GM12872 (cell line): ENCODE measurements around the gene PTPRG.

Source experiments
- CTCF ChIP-seq: IDR thresholded peaks from 3 replicates; pipeline ENCODE4 v1.5.1; 2011; ENCODE audit warnings: low read depth, mild to moderate bottlenecking, low read length, moderate library complexity; ENCODE audit not compliant: insufficient read depth

The PTPRG gene

GRCh38 chr3:61810953-61811497 is 249.7 kb downstream of the PTPRG start:
- no peak for TF ChIP-seq CTCF

DNA sequence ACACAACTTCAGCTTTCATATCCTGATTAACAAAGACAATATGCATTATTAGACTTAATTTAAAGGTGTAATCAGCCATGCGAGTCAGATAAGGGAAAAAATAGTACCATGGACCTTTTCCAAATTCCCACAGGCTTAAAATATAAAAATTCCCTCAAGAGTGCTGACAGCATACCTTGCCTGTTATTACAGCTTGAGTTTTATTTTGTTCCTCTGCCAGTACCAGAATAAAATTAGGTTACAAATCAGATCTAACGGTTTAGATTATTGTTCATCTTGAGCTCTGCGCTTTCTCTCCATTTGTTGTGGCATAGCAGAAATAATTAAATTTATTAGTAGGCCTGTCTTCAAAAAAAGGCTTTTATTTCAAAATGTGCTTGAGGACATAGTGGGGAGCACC is 250.3 kb downstream of the PTPRG start:
- TF ChIP-seq CTCF, result no peak

GRCh38 chr3:61812085-61812484 is 250.7 kb downstream of the PTPRG start:
- TF ChIP-seq CTCF, result no peak

GRCh38 chr3:61812517-61812916 is 251.1 kb downstream of the PTPRG start:
- no peak for TF ChIP-seq CTCF

DNA sequence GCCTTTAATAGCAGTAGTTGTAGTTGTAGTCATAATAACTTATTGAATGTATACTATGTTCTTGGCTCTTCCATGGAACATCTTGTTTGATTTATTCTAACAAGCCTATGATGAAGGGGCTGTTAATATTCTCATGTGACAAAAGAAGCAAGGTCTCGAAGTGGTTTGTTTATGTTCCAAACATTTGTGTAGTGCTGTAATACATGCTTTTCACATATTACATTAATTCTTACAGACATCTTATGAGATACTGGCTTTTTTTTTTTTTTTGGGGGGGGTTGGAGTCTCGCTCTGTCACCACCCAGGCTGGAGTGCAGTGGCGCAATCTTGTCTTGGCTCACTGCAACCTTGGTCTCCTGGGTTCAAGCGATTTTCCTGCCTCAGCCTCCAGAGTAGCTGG is 252.3 kb downstream of the PTPRG start:
- no peak for TF ChIP-seq CTCF

DNA sequence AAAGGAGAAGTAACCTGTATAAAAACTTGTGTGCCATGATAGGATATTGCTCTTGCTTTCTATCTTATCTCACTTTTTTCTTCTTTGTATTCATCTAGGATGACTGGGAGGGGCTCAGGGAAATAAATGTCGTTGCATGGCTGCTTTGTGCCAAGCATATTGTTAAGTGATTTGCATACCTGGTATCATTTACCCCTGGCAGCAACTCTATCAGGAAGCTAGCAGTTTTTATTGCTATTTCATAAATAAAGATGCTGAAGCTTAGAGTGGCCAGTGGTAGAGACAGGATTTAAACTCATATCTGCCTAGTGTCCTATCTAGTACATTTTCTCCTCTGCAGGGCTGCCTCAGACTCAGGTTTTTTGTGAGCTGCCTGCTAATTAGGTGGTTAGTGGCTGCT is 253.3 kb downstream of the PTPRG start:
- TF ChIP-seq CTCF, result no peak

DNA sequence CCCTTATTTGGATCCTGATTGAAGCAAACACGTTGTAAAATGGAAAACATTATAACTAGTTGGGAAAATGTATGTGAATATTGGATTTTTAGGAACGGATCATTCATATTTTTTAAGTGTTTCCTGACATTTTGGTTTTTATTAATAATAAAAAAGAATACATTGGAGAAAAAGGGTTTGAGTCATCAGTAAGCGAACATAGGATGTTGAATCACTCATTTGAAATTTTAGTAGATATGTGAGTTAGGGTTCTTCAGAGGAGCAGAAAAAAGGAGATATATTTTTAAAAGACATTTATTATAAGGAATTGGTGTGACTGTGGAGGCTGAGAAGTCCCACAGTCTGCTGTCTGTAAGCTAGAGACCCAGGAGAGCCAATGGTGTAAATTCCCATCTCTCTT is 258.5 kb downstream of the PTPRG start:
- TF ChIP-seq CTCF, result no peak

GRCh38 chr3:61820306-61820992 is 259.1 kb downstream of the PTPRG start:
- no peak for TF ChIP-seq CTCF
